Epithelial cell of esophagus (primary cell): ENCODE results near the gene CPVL.

Source experiments
- DNase-seq: peaks from one replicate; pipeline ENCODE4 v3.0.0; 2010; ENCODE audit warnings: low read depth
- H3K4me3 ChIP-seq: 2 replicates; pipeline ENCODE4 v1.5.1; 2011; ENCODE audit warnings: mild to moderate bottlenecking, low read length, control low read depth
- TF ChIP-seq, protein P1 (sequence below): IDR thresholded peaks from 2 replicates; pipeline ENCODE4 v1.5.1; 2011; ENCODE audit warnings: low read depth, mild to moderate bottlenecking, low read length, control low read depth, inconsistent platforms; ENCODE audit not compliant: insufficient read depth; ENCODE audit errors: missing control alignments

The CPVL gene

DNA sequence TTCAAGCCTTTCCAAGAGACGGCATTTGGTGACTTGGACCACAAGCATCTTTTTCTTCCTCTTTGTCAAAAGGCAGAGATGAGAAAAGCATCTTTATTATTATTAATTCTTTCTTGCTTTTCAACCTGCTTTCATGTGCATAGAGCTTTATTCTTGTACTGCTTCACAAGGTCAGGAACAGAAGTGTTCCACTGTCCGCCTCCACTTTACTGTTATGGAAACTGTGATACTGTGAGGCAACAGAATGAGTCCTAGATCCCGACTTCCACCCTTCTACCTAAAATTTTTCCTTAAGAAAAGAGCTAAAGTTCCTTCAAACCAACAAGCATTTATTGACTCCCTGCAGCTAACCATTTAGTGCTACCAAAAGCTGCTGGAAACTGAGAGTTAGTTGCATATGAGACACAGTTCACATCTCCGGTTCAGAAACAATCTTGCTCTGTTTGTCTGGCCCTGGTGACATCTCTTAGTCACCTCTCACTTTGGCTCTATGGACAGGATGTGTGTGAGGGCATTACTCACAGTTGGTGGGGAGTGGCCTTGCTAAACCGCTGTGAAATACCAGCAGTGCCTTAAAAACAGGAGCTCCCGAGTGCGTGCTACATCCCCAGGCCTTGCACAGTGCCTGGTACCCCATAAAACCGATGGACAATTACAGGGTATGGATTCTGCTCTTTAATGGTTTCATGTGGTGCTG lies 111.1 kb downstream of the CPVL start:
- H3K4me3 ChIP-seq, result no peak overlapping the region
- TF ChIP-seq, protein P1, sequence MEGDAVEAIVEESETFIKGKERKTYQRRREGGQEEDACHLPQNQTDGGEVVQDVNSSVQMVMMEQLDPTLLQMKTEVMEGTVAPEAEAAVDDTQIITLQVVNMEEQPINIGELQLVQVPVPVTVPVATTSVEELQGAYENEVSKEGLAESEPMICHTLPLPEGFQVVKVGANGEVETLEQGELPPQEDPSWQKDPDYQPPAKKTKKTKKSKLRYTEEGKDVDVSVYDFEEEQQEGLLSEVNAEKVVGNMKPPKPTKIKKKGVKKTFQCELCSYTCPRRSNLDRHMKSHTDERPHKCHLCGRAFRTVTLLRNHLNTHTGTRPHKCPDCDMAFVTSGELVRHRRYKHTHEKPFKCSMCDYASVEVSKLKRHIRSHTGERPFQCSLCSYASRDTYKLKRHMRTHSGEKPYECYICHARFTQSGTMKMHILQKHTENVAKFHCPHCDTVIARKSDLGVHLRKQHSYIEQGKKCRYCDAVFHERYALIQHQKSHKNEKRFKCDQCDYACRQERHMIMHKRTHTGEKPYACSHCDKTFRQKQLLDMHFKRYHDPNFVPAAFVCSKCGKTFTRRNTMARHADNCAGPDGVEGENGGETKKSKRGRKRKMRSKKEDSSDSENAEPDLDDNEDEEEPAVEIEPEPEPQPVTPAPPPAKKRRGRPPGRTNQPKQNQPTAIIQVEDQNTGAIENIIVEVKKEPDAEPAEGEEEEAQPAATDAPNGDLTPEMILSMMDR, result no peak
- peak; percentile 86 for DNase-seq

DNA sequence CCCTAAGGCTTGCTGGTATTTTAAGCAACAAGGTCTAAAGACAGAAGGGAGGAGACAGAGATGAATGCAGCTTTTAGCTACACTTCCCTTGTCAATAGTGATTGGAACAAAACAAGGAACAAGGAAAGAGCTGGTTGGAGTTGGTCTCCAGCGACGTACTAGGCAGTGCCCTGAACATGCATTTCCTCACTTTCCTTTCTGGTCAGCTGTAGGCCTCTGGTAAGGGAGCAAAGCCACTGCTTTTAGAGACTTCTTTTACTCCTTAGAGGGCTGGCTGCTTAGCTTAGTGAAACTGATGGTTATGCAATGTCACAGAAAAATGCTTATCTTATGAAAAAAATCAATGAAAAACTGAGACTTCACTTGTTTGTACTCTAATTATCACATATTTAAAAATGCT lies 112.8 kb downstream of the CPVL start:
- DNase-seq, result no peak
- no peak overlapping the region for H3K4me3 ChIP-seq
- TF ChIP-seq, protein P1, result no peak

DNA sequence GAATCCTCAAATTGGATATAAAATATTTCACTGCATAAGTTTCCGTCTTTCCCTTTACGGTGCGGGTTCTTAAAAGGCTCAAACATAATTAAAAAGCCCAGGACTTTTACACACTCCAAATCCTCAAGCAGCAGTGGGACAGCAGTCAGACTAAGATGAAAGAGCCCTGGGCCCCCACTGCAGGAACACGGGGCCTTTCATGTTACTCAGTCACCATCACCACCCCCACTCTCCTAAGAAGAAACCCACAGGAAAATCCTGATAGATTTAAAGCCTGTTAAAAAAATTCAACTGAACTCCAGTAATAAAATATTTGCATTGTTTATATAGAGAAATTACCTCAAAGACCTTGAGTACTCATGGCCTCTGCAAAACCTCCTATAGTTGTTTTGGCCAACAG lies 114.2 kb downstream of the CPVL start:
- TF ChIP-seq, protein P1, result no peak
- H3K4me3 ChIP-seq, result no peak overlapping the region
- no peak for DNase-seq

DNA sequence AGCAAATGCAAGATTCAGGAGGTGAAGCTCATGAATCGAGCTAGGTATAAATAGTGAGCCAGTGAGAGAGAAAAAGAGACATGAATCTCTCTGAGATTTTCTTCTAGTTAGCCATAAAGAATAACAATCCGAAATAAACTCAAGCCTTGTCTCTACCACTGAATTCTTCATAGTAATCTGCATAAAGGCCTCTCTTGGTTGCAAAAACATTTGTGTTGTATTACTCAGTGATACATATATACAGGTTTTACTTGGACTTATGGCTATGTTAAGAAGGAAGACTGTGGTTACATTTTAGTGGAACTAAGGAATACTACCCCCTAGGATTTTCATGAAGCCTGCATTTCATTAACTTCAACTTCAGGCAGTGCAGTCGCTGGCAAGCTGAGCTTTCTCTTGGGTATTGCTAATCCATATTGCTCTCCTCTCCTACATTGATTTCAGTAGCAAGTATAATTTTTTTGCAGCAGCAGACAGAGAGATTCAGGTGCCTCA lies 115.5 kb downstream of the CPVL start:
- TF ChIP-seq, protein P1, result no peak
- no peak for DNase-seq
- H3K4me3 ChIP-seq, result no peak overlapping the region

DNA sequence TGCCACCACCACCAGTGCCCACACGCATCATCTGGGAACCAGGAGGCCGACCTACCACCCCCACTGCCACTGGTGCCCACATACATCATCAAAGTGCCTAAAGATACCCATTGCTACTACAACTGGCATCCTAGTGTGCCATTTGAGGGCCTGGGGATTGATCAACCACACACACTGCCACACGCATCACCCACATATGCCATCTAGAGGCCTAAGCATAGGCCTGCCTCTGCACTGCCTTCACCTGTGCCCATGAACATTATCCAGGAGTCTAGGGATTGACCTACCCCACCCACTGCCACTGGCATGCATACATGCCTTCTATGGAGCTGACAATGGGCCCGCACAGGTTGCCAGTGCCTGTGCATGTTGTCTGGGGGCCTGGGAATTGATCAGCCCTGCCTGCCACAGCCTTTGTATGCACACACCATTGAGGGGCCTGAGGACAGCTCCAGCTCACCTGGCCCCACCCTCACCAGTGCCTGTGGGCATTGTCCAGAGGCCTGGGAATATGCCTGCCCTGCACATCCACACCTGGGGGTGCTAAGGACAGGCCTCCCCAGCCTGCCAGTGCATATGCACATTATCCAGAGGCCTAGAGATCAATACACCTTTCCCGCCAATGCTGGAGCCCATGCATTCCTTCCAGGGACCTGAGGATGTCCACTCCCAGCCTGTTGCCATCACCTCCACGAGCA lies 123.9 kb downstream of the CPVL start:
- no peak for DNase-seq
- TF ChIP-seq, protein P1, result no peak

DNA sequence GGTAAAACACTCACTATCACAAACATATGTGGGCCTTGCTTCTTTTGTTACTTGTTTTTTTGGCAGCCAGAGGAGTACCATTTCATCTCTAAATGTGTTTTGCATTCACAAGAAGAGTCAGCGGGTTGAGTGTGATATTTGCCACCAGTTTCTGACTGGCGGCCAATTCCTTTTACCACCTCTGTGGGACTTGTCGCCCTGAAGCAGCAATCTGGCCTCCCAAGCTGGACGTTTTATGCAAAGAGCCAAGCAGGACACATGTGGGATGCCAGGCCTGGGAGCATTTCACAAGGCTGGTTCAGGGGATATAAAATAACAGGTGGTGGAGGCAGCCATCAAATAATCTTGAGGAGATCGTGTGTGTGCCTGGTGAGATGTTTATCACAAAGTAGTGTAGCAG lies 126.4 kb downstream of the CPVL start:
- TF ChIP-seq, protein P1, result no peak
- no peak for DNase-seq
- H3K4me3 ChIP-seq, result no peak overlapping the region

More for the DNA sequence above, 123.9 kb downstream of the CPVL start:
- no peak overlapping the region for H3K4me3 ChIP-seq
